Activated CD8-positive, alpha-beta T cell treated with anti-CD3 and anti-CD28 coated beads for 36 hours (primary cell): ENCODE measurements around the gene UNK. TPM values are rescaled to one million over a fixed set of nuclear protein-coding genes. Genes with fewer than 3 reads are reported as not detected.
A peak's percentile ranks its signal among the peaks of the same experiment; 100 is the strongest.

Experiments used
- ATAC-seq: fragments of 200-7000 bp; cut with Tn5 transposase; one replicate; pipeline ENCODE4 v1.10.0; 2021; ENCODE audit warnings: mild to moderate bottlenecking, moderate library complexity
- CTCF ChIA-PET: fragments of 350-600 bp; sonication (Branson Sonifier 250); formaldehyde crosslinking; loops from one replicate; lab custom pipeline; 2021; ENCODE audit warnings: antibody characterized with exemption; lab: Charles Lee
- POLR2A ChIA-PET: fragments of 350-600 bp; sonication (Branson Sonifier 250); formaldehyde crosslinking; loops from one replicate; lab custom pipeline; 2021; ENCODE audit warnings: antibody characterized with exemption; lab: Charles Lee
- DNase-seq: peaks from one replicate; pipeline ENCODE4 v3.0.0-alpha.2; 2020
- H3K27ac Mint-ChIP-seq: one replicate; pipeline ENCODE4 v1.8.0; 2021; ENCODE audit warnings: mild to moderate bottlenecking, mixed read lengths
- H3K27me3 Mint-ChIP-seq: one replicate; pipeline ENCODE4 v1.8.0; 2021; ENCODE audit warnings: mixed read lengths
- H3K36me3 Mint-ChIP-seq: one replicate; pipeline ENCODE4 v1.8.0; 2021; ENCODE audit warnings: low read depth, mixed read lengths
- H3K4me1 Mint-ChIP-seq: one replicate; pipeline ENCODE4 v1.8.0; 2021; ENCODE audit warnings: low read depth, mixed read lengths
- H3K4me3 Mint-ChIP-seq: one replicate; pipeline ENCODE4 v1.8.0; 2021; ENCODE audit warnings: mild to moderate bottlenecking, moderate library complexity, mixed read lengths
- H3K9me3 Mint-ChIP-seq: one replicate; pipeline ENCODE4 v1.8.0; 2021; ENCODE audit warnings: mixed read lengths
- CTCF ChIP-seq: fragments of 200-600 bp; IDR thresholded peaks from one replicate; pipeline ENCODE4 v1.8.0; 2022; ENCODE audit warnings: antibody characterized with exemption, mild to moderate bottlenecking
- intact Hi-C: fragments of 100-400 bp; cut with micrococcal nuclease; formaldehyde crosslinking; loops from one replicate; pipeline ENCODE4 v1.10.0; 2022
- total RNA-seq, 2 experiments: library from RNA; stranded (reverse); gene quantifications; one replicate each; pipeline ENCODE4 v1.2.3, GENCODE V29; 2021

The UNK gene
- total RNA-seq, 2 experiments from 2014 or later: 26.4 to 26.6 TPM

- intact Hi-C loops: no loop called here
These were observed 49.8 kb downstream of the UNK start for GRCh38 chr17:75834279-75834920.

DNA sequence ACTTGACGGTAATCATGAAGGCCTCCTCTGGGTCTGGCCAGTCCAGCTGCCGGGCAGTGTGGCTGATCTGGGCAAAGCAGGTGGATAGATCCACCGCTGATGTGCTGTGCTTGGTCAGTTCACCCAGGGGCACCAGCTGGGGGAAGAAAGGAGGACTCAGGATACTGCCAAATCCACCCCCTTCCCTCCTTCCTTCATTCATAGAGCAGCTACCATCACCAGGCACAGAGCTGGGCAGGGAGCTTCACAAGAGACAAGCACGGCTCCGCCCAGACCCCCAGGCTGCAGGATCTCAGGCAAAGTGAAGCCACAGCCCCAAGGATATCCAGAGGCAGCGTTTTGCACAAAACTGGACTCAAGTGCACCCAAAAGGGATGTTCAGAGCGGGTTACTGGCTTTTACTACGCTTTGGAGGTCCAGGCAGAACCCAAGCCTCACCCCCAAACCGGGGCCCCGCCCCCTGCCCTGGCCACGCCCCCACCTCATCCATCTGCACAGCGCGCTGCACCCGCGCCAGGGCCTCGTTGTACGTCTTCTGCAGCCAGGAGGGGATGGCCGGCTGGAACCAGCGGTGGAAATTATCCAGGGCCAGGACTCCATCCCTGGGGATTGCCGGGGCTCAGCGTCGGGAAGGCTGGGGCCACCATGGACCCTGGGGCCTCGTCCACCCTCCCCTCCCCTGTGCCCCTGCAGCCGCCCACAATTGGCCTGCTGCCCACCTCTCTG, 50.5 kb downstream of the UNK start:
- ATAC-seq (no peak), DNase-seq (no peak)
- Mint-ChIP-seq H3K27me3 (no peaks in the 10 kb centered on the region), H3K4me1 (peaks cover 36% of the 10 kb centered on the region), H3K27ac (peak overlapping the region; percentile 73), H3K36me3 (peaks cover 45% of the 10 kb centered on the region), H3K9me3 (no peaks in the 10 kb centered on the region), H3K4me3 (no peak overlapping the region)
- TF ChIP-seq CTCF: no peak
- ChIA-PET CTCF (interaction anchor here (2.1 to 13.1 kb wide), 2 partner anchors 12 to 82 kb away, joined by 9 to 105 read pairs; partner anchors contain the start of gene UNC13D), POLR2A (interaction anchor here (1.3 to 2.1 kb wide), 4 partner anchors 8 to 21 kb away, joined by 4 to 7 read pairs (median 4); partner anchors contain the start of gene UNC13D)
- intact Hi-C loops: no loop called here

More at GRCh38 chr17:75834279-75834920, 49.8 kb downstream of the UNK start:
- ChIA-PET CTCF (interaction anchor here (1.2 to 13.1 kb wide), 5 partner anchors 12 to 202 kb away, joined by 3 to 105 read pairs (median 9); partner anchors contain the start of genes SMIM5, UNC13D and WBP2), POLR2A (interaction anchor here (1.3 to 2.7 kb wide), 5 partner anchors 9 to 56 kb away, joined by 4 to 7 read pairs (median 5); partner anchors contain the start of gene UNC13D)
- peaks cover 33% of the 10 kb centered on the region for H3K4me1 Mint-ChIP-seq
- DNase-seq (no peak), ATAC-seq (no peak)
- no peak overlapping the region for H3K4me3 Mint-ChIP-seq
- H3K27me3 Mint-ChIP-seq: no peaks in the 10 kb centered on the region
- peak overlapping the region; percentile 97 for H3K27ac Mint-ChIP-seq
- H3K36me3 Mint-ChIP-seq: peaks cover 46% of the 10 kb centered on the region
- no peaks in the 10 kb centered on the region for H3K9me3 Mint-ChIP-seq
- no peak for TF ChIP-seq CTCF

DNA sequence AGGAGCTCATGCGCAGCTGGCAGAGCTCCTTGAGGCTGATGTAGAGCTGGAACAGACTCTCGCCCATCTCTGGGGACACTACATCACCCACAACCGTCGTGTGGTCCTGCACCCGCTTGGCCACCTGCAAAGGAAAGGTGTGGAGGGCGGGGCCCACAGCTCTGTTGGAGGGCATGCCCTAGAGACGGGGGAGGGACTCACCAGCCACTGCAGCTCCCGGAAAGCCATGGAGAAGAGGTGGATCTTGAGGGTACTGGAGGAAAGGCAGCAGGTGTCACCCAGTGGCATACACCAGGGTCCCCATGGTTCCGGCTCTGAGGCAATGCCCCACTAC, 51.0 kb downstream of the UNK start:
- intact Hi-C loops: no loop called here
- ATAC-seq: no peak
- Mint-ChIP-seq H3K36me3 (peaks cover 40% of the 10 kb centered on the region), H3K9me3 (no peaks in the 10 kb centered on the region), H3K27ac (no peak overlapping the region), H3K4me1 (peaks cover 36% of the 10 kb centered on the region), H3K27me3 (no peaks in the 10 kb centered on the region), H3K4me3 (no peak overlapping the region)
- CTCF ChIA-PET: interaction anchor here (13.1 kb wide), 1 partner anchor 11 kb away, joined by 105 read pairs; the partner anchor contains the start of gene UNC13D
- POLR2A ChIA-PET: no interaction called here
- no peak for DNase-seq
- TF ChIP-seq CTCF: no peak

- Mint-ChIP-seq H3K4me3 (no peak overlapping the region), H3K27me3 (no peaks in the 10 kb centered on the region), H3K27ac (no peak overlapping the region), H3K4me1 (peaks cover 38% of the 10 kb centered on the region), H3K9me3 (no peaks in the 10 kb centered on the region), H3K36me3 (peaks cover 40% of the 10 kb centered on the region)
- no peak for ATAC-seq
- POLR2A ChIA-PET: interaction anchor here (0.5 to 1.3 kb wide), 4 partner anchors 8 to 31 kb away, joined by 3 to 4 read pairs (median 3); no protein-coding TSS in a partner anchor
- no peak for TF ChIP-seq CTCF
- no peak for DNase-seq
- intact Hi-C loops: no loop called here
- CTCF ChIA-PET: interaction anchor here (0.8 to 13.1 kb wide), 4 partner anchors 9 to 83 kb away, joined by 3 to 105 read pairs (median 3); partner anchors contain the start of gene UNC13D
These were observed 52.0 kb downstream of the UNK start for GRCh38 chr17:75836605-75837004.
